Limb (tissue), 2 donors: ENCODE data around the gene KCTD17.

Experiments
- DNase-seq, 2 donors: peaks; one replicate each; pipeline ENCODE4 v3.0.0-alpha.2; 2016; ENCODE audit errors: extremely low spot score in 2 of 2

The KCTD17 gene

GRCh38 chr22:37101311-37102066 is 49.9 kb downstream of the KCTD17 start:
- no peak for DNase-seq

- no peak for DNase-seq
These were observed 51.6 kb downstream of the KCTD17 start for GRCh38 chr22:37103151-37103550.

GRCh38 chr22:37103656-37104452 is 52.3 kb downstream of the KCTD17 start:
- no peak for DNase-seq

GRCh38 chr22:37105154-37105553 is 53.6 kb downstream of the KCTD17 start:
- no peak for DNase-seq

- no peak for DNase-seq
These were observed 54.4 kb downstream of the KCTD17 start for GRCh38 chr22:37105990-37106389.

GRCh38 chr22:37107816-37108621 is 56.5 kb downstream of the KCTD17 start:
- DNase-seq, result no peak

- no peak for DNase-seq
These were observed 57.8 kb downstream of the KCTD17 start, which contains the start of gene TMPRSS6 for GRCh38 chr22:37109242-37109917. Gene TMPRSS6, minus strand, starts transcription at chr22:37109713. Its CDS starts 6,296 bp downstream, at chr22:37103417.

GRCh38 chr22:37111156-37111717 is 59.7 kb downstream of the KCTD17 start:
- DNase-seq, result no peak

- no peak for DNase-seq
These were observed 60.7 kb downstream of the KCTD17 start for GRCh38 chr22:37112084-37112728.
